Measurements from ENCODE around the gene RRP1. TPM values are rescaled to one million over a fixed set of nuclear protein-coding genes. Genes with fewer than 3 reads are reported as not detected.

The RRP1 gene
- total and polyA plus RNA-seq, 10 of the 15 experiments (the other 5 are each of a cell fraction or from before 2014, with no cell fraction given) = 0.34 to 70.8 (median 35.1) TPM

GRCh38 chr21:43825242-43825935 lies 36.0 kb downstream of the RRP1 start:
- ChIA-PET CTCF (no interaction called here), POLR2A (interaction anchor here (0.6 to 1.6 kb wide), 2 partner anchors 9 to 47 kb away, joined by 3 to 4 read pairs; no protein-coding TSS in a partner anchor), SMC1A (ENCODE audit: uncharacterized antibody, unreplicated experiment) (interaction anchor here (1.4 kb wide), 1 partner anchor 93 kb away, joined by 5 read pairs; no protein-coding TSS in a partner anchor), RAD21 (ENCODE audit: unreplicated experiment) (interaction anchor here (1.2 kb wide), 1 partner anchor 113 kb away, joined by 5 read pairs; no protein-coding TSS in a partner anchor)
- H3K4me2 ChIP-seq (ENCODE audit: control insufficient read depth, insufficient read depth) = no peak overlapping the region
- no peaks in the 10 kb centered on the region for H4K20me1 ChIP-seq (ENCODE audit: control insufficient read depth, insufficient read depth)
- no peaks in the 10 kb centered on the region for H3K79me2 ChIP-seq (ENCODE audit: control insufficient read depth, insufficient read depth, low read length)
- no TSS peak for BruUV-seq (replicated peaks)
- no peak for FAIRE-seq
- in situ Hi-C loops (cut with MboI) (no loop called here), intact Hi-C loops (cut with micrococcal nuclease; ENCODE audit: unreplicated experiment) (no loop called here)
- H3K4me3 ChIP-seq = no peak overlapping the region
- H3K9me3 ChIP-seq (replicated peaks; ENCODE audit: control insufficient read depth, insufficient read depth, low read length) = no peaks in the 10 kb centered on the region; the same call in 2 of the 3 replicates
- no peak for TF ChIP-seq CBFB (IDR thresholded peaks at IDR 0.05; ENCODE audit: low read depth)
- no peak for TF ChIP-seq KAT2A (conservative IDR thresholded peaks at IDR 0.05; ENCODE audit: control insufficient read depth, low read depth, low read length)
- no peak for TF ChIP-seq RCOR1 (conservative IDR thresholded peaks at IDR 0.05; ENCODE audit: low read depth, low read length)
- TF ChIP-seq SP1 (IDR thresholded peaks at IDR 0.05; ENCODE audit: low read depth, low read length) = no peak
- no peak for TF ChIP-seq ZNF592 (IDR thresholded peaks at IDR 0.05)
- TF ChIP-seq TBL1XR1 (IDR thresholded peaks at IDR 0.05; ENCODE audit: low read depth, low read length) = no peak
- TF ChIP-seq PML (IDR thresholded peaks at IDR 0.05; ENCODE audit: low read length) = no peak
- TF ChIP-seq RAD51 (IDR thresholded peaks at IDR 0.05) = no peak
- TF ChIP-seq FOXM1 (IDR thresholded peaks at IDR 0.05; ENCODE audit: low read depth, low read length) = no peak
- no peak for TF ChIP-seq JUND (IDR thresholded peaks at IDR 0.05; ENCODE audit: low read depth, low read length)
- no peak for TF ChIP-seq ZNF274 (IDR thresholded peaks at IDR 0.05; ENCODE audit: insufficient read depth, insufficient read length)
- TF ChIP-seq RBBP5 (conservative IDR thresholded peaks at IDR 0.05) = no peak
- TF ChIP-seq ZSCAN29 (IDR thresholded peaks at IDR 0.05) = no peak
- TF ChIP-seq DPF2 (IDR thresholded peaks at IDR 0.05) = no peak
- TF ChIP-seq MXI1 (IDR thresholded peaks at IDR 0.05; ENCODE audit: low read depth, low read length) = no peak
- no peak for TF ChIP-seq BCLAF1 (IDR thresholded peaks at IDR 0.05)
- TF ChIP-seq SMARCA5 (IDR thresholded peaks at IDR 0.05) = no peak
- no peak overlapping the region for H2AFZ ChIP-seq (ENCODE audit: control insufficient read depth, low read depth, low read length)
- ATAC-seq = no peak
- DNase-seq (ENCODE audit: low read depth, low spot score) = no peak
- no peaks in the 10 kb centered on the region for H3K36me3 ChIP-seq (ENCODE audit: control insufficient read depth in 2 of 2, insufficient read depth in 2 of 2, low read length in 1 of 2)
- peaks cover 1 to 2% of the 10 kb centered on the region in 2 experiments; a peak in 2 of 4 replicates for H3K27me3 ChIP-seq (replicated peaks in 1 of 2; ENCODE audit: control insufficient read depth in 2 of 2, insufficient read depth in 2 of 2, low read length in 1 of 2)
- no peak overlapping the region for H3K27ac ChIP-seq (ENCODE audit: control insufficient read depth, insufficient read depth)
- no peaks in the 10 kb centered on the region for H3K4me1 ChIP-seq (ENCODE audit: control insufficient read depth, insufficient read depth, low read length)
- 65% methylated on average over 24 of the region's 24 CpGs for WGBS (ENCODE audit: insufficient coverage, insufficient replicate concordance, low lambda C conversion rate, missing lambda C conversion rate)
- no peak overlapping the region for H3K9ac ChIP-seq (ENCODE audit: control insufficient read depth, insufficient read depth, low read length)

Data from GM12878 (cell line).